CD4-positive, alpha-beta memory T cell (primary cell): ENCODE results near the gene SUGP1. TPM values are rescaled to one million over a fixed set of nuclear protein-coding genes. Genes with fewer than 3 reads are reported as not detected.

ENCODE experiments used
- CTCF ChIA-PET: fragments of 350-600 bp; sonication (Branson Sonifier 250); formaldehyde crosslinking; loops from one replicate; lab custom pipeline; 2021; ENCODE audit warnings: inconsistent platforms; ENCODE audit not compliant: partially characterized antibody; lab: Charles Lee
- POLR2A ChIA-PET: fragments of 350-600 bp; sonication (Branson Sonifier 250); formaldehyde crosslinking; loops from one replicate; lab custom pipeline; 2021; ENCODE audit not compliant: partially characterized antibody; lab: Charles Lee
- DNase-seq, 5 donors: peaks; one replicate each; pipeline versions ENCODE4 v3.0.0 to v3.0.0-alpha.2; 2020 to 2022; ENCODE audit warnings: mixed read lengths in 1 of 5
- H3K27ac ChIP-seq: one replicate; pipeline ENCODE4 v1.7.0; 2013; ENCODE audit warnings: low read depth, low read length
- H3K27me3 ChIP-seq: 2 replicates; pipeline ENCODE4 v1.7.0; 2013; ENCODE audit warnings: mild to moderate bottlenecking, low read length, moderate library complexity; ENCODE audit not compliant: insufficient read depth
- H3K36me3 ChIP-seq: 2 replicates; pipeline ENCODE4 v1.7.0; 2013; ENCODE audit warnings: mild to moderate bottlenecking, low read length, moderate library complexity; ENCODE audit not compliant: insufficient read depth
- H3K4me1 ChIP-seq: 2 replicates; pipeline ENCODE4 v1.7.0; 2013; ENCODE audit warnings: mild to moderate bottlenecking, low read length, moderate library complexity; ENCODE audit not compliant: insufficient read depth
- H3K4me3 ChIP-seq, 2 donors: one replicate each; pipeline ENCODE4 v1.7.0; 2013; ENCODE audit warnings: low read length in 2 of 2, mild to moderate bottlenecking in 1 of 2
- H3K9me3 ChIP-seq, 2 donors: one replicate each; pipeline ENCODE4 v1.7.0; 2013; ENCODE audit warnings: low read length in 2 of 2, control low read depth in 1 of 2; ENCODE audit not compliant: control insufficient read depth in 1 of 2
- H3K27ac Mint-ChIP-seq, 7 donors: one replicate each; pipeline ENCODE4 v1.8.0; 2020 to 2021; ENCODE audit warnings: mixed read lengths in 7 of 7, mild to moderate bottlenecking in 6 of 7, inconsistent platforms in 3 of 7, moderate library complexity in 3 of 7
- H3K27me3 Mint-ChIP-seq, 2 donors: one replicate each; pipeline ENCODE4 v1.8.0; 2020 to 2021; ENCODE audit warnings: mixed read lengths in 2 of 2
- H3K36me3 Mint-ChIP-seq, 2 donors: one replicate each; pipeline ENCODE4 v1.8.0; 2020 to 2021; ENCODE audit warnings: mixed read lengths in 2 of 2, inconsistent platforms in 1 of 2, mild to moderate bottlenecking in 1 of 2
- H3K4me1 Mint-ChIP-seq, 4 donors: one replicate each; pipeline ENCODE4 v1.8.0; 2020 to 2021; ENCODE audit warnings: mixed read lengths in 4 of 4, mild to moderate bottlenecking in 1 of 4
- H3K4me3 Mint-ChIP-seq, 8 donors: one replicate each; pipeline ENCODE4 v1.8.0; 2020 to 2021; ENCODE audit warnings: mixed read lengths in 8 of 8, mild to moderate bottlenecking in 7 of 8, moderate library complexity in 6 of 8, inconsistent platforms in 3 of 8
- H3K9me3 Mint-ChIP-seq, 8 donors: one replicate each; pipeline ENCODE4 v1.8.0; 2020 to 2021; ENCODE audit warnings: mixed read lengths in 8 of 8, mild to moderate bottlenecking in 5 of 8, inconsistent platforms in 3 of 8, moderate library complexity in 1 of 8
- intact Hi-C: fragments of 100-400 bp; cut with micrococcal nuclease; formaldehyde crosslinking; loops from one replicate; pipeline ENCODE4 v1.15.1; 2023
- polyA plus RNA-seq, 2 donors: library from polyadenylated mRNA; unstranded; fragments of 300-500 nt; fragmentation: Illumina TruSeq; gene quantifications; one replicate each; pipeline ENCODE4 v1.2.3, GENCODE V29; 2021
- total RNA-seq, 2 experiments: library from RNA; stranded (reverse); gene quantifications; one replicate each; pipeline ENCODE4 v1.2.3, GENCODE V29; 2021

Gene SUGP1
- total RNA-seq: 10 to 100 TPM; 84.7 to 97.5 TPM
- 10 to 100 TPM; 18.3 to 34.4 TPM for polyA plus RNA-seq

GRCh38 chr19:19320361-19321140, at the start of gene SUGP1, which contains the start of gene MAU2:
SUGP1 (minus strand) TSS chr19:19320509; CDS start chr19:19320496, 13 bp downstream.
MAU2 (plus strand) TSS chr19:19320829; CDS start chr19:19320860, 31 bp downstream.
- Mint-ChIP-seq H3K27me3 (no peaks in the 10 kb centered on the region), H3K9me3 (no peaks in the 10 kb centered on the region), H3K27ac (peak within 1 kb of the TSS; percentile 94 to 100 (median 100)), H3K4me1 (peaks cover 22 to 64% (median 40%) of the 10 kb centered on the region in 4 donors), H3K4me3 (peak within 1 kb of the TSS; percentile 93 to 100 (median 99)), H3K36me3 (peaks cover 23 to 30% of the 10 kb centered on the region in 2 donors)
- peak within 1 kb of the TSS; percentile 96 to 98 for H3K4me3 ChIP-seq
- CTCF ChIA-PET: interaction anchor here (1.2 to 1.3 kb wide), 3 partner anchors 84 to 170 kb away, joined by 3 to 5 read pairs (median 3); partner anchors contain the start of gene GATAD2A
- H3K27me3 ChIP-seq: no peaks in the 10 kb centered on the region
- DNase-seq: peak; percentile 92 to 94 (median 94)
- POLR2A ChIA-PET: interaction anchor here (1.0 to 1.6 kb wide), 4 partner anchors 12 to 169 kb away, joined by 3 to 9 read pairs (median 4); no protein-coding TSS in a partner anchor
- H3K4me1 ChIP-seq: peaks cover 49% of the 10 kb centered on the region
- peak within 1 kb of the TSS; percentile 97 for H3K27ac ChIP-seq
- intact Hi-C loops: loop anchor here (1.0 to 5.0 kb wide), 8 partner anchors 42 to 196 kb away; partner anchors contain the start of genes BORCS8, GATAD2A, NDUFA13 and NR2C2AP
- peaks cover 22% of the 10 kb centered on the region for H3K36me3 ChIP-seq
- no peaks in the 10 kb centered on the region for H3K9me3 ChIP-seq

GRCh38 chr19:19368087-19368486, 47.8 kb upstream of the SUGP1 start:
- CTCF ChIA-PET: interaction anchor here (1.1 to 10.9 kb wide), 5 partner anchors 10 to 123 kb away, joined by 3 to 287 read pairs (median 12); partner anchors contain the start of gene GATAD2A
- DNase-seq: no peak
- Histone ChIP-seq H3K9me3 (no peaks in the 10 kb centered on the region), H3K27ac (no peak overlapping the region), H3K27me3 (no peaks in the 10 kb centered on the region), H3K36me3 (no peaks in the 10 kb centered on the region), H3K4me3 (no peak overlapping the region), H3K4me1 (peaks cover 37% of the 10 kb centered on the region)
- H3K4me1 Mint-ChIP-seq: peaks cover 13 to 28% (median 21%) of the 10 kb centered on the region in 4 donors
- H3K4me3 Mint-ChIP-seq: no peak overlapping the region
- H3K27me3 Mint-ChIP-seq: no peaks in the 10 kb centered on the region
- H3K36me3 Mint-ChIP-seq: no peaks in the 10 kb centered on the region
- POLR2A ChIA-PET: interaction anchor here (8.4 kb wide), 1 partner anchor 121 kb away, joined by 134 read pairs; no protein-coding TSS in a partner anchor
- no peaks in the 10 kb centered on the region for H3K9me3 Mint-ChIP-seq
- intact Hi-C loops: no loop called here
- H3K27ac Mint-ChIP-seq: peak overlapping the region in 2 of 7 donors; percentile 29 to 46

- POLR2A ChIA-PET: interaction anchor here (0.5 to 8.4 kb wide), 5 partner anchors 19 to 126 kb away, joined by 3 to 134 read pairs (median 5); partner anchors contain the start of gene GATAD2A
- H3K27ac Mint-ChIP-seq: peak overlapping the region; percentile 74 to 93 (median 89)
- peak overlapping the region in 6 of 8 donors; percentile 31 to 82 (median 64) for H3K4me3 Mint-ChIP-seq
- no peaks in the 10 kb centered on the region for H3K27me3 Mint-ChIP-seq
- peaks cover 12 to 26% (median 19%) of the 10 kb centered on the region in 4 donors for H3K4me1 Mint-ChIP-seq
- intact Hi-C loops: loop anchor here (1.0 kb wide), 2 partner anchors 41 to 124 kb away; no protein-coding TSS in a partner anchor
- no peaks in the 10 kb centered on the region for H3K27me3 ChIP-seq
- peaks cover 0 to 1% (median 0%) of the 10 kb centered on the region in 8 donors for H3K9me3 Mint-ChIP-seq
- peak overlapping the region in 1 of 2 donors; percentile 11 for H3K4me3 ChIP-seq
- no peak overlapping the region for H3K27ac ChIP-seq
- H3K9me3 ChIP-seq: no peaks in the 10 kb centered on the region
- H3K4me1 ChIP-seq: peaks cover 24% of the 10 kb centered on the region
- CTCF ChIA-PET: interaction anchor here (0.7 to 10.9 kb wide), 18 partner anchors 9 to 165 kb away, joined by 3 to 287 read pairs (median 4); partner anchors contain the start of gene GATAD2A
- no peaks in the 10 kb centered on the region for H3K36me3 ChIP-seq
- peak; percentile 63 to 73 (median 70) for DNase-seq
- H3K36me3 Mint-ChIP-seq: no peaks in the 10 kb centered on the region
Observed at GRCh38 chr19:19366434-19367396, 46.4 kb upstream of the SUGP1 start.

GRCh38 chr19:19362075-19362474, 41.8 kb upstream of the SUGP1 start:
- H3K4me3 ChIP-seq: no peak overlapping the region
- H3K27ac ChIP-seq: no peak overlapping the region
- no peak for DNase-seq
- no peaks in the 10 kb centered on the region for H3K27me3 ChIP-seq
- intact Hi-C loops: loop anchor here (5.0 kb wide), 2 partner anchors 40 to 215 kb away; partner anchors contain the start of genes MAU2 and SUGP1
- peaks cover 45% of the 10 kb centered on the region for H3K4me1 ChIP-seq
- peak overlapping the region in 3 of 8 donors; percentile 40 to 60 (median 52) for H3K4me3 Mint-ChIP-seq
- H3K9me3 Mint-ChIP-seq: peaks cover 0 to 1% (median 0%) of the 10 kb centered on the region in 8 donors
- ChIA-PET CTCF (interaction anchor here (0.7 to 10.9 kb wide), 10 partner anchors 9 to 216 kb away, joined by 3 to 287 read pairs (median 4); partner anchors contain the start of gene GATAD2A), POLR2A (interaction anchor here (0.5 to 8.4 kb wide), 5 partner anchors 11 to 127 kb away, joined by 3 to 134 read pairs (median 6); partner anchors contain the start of gene GATAD2A)
- no peaks in the 10 kb centered on the region for H3K36me3 ChIP-seq
- H3K9me3 ChIP-seq: no peaks in the 10 kb centered on the region
- H3K4me1 Mint-ChIP-seq: peaks cover 28 to 54% (median 40%) of the 10 kb centered on the region in 4 donors
- H3K27me3 Mint-ChIP-seq: no peaks in the 10 kb centered on the region
- peaks cover 3 to 5% of the 10 kb centered on the region in 2 donors for H3K36me3 Mint-ChIP-seq
- peak overlapping the region in 1 of 7 donors; percentile 85 for H3K27ac Mint-ChIP-seq

GRCh38 chr19:19361075-19361594, 40.8 kb upstream of the SUGP1 start:
- Mint-ChIP-seq H3K4me3 (peak overlapping the region in 6 of 8 donors; percentile 34 to 66 (median 52)), H3K27me3 (no peaks in the 10 kb centered on the region), H3K4me1 (peaks cover 24 to 47% (median 35%) of the 10 kb centered on the region in 4 donors), H3K27ac (peak overlapping the region; percentile 25 to 88 (median 82)), H3K9me3 (peaks cover 0 to 1% (median 0%) of the 10 kb centered on the region in 8 donors), H3K36me3 (peaks cover 3 to 6% of the 10 kb centered on the region in 2 donors)
- peaks cover 35% of the 10 kb centered on the region for H3K4me1 ChIP-seq
- peak; percentile 57 to 77 (median 65) for DNase-seq
- ChIA-PET POLR2A (interaction anchor here (0.7 to 8.4 kb wide), 3 partner anchors 24 to 128 kb away, joined by 3 to 134 read pairs (median 6); no protein-coding TSS in a partner anchor), CTCF (interaction anchor here (0.7 to 10.9 kb wide), 7 partner anchors 13 to 215 kb away, joined by 3 to 287 read pairs (median 4); no protein-coding TSS in a partner anchor)
- peak overlapping the region in 1 of 2 donors; percentile 24 for H3K4me3 ChIP-seq
- intact Hi-C loops: loop anchor here (5.0 kb wide), 2 partner anchors 39 to 214 kb away; partner anchors contain the start of genes MAU2 and SUGP1
- no peak overlapping the region for H3K27ac ChIP-seq
- H3K27me3 ChIP-seq: no peaks in the 10 kb centered on the region
- H3K9me3 ChIP-seq: no peaks in the 10 kb centered on the region
- peaks cover 1% of the 10 kb centered on the region for H3K36me3 ChIP-seq
